Measurements from ENCODE around the gene EIF3D.

GRCh38 chr22:36464715-36465231, 64.2 kb downstream of the EIF3D start:
- TF ChIP-seq, protein P1, sequence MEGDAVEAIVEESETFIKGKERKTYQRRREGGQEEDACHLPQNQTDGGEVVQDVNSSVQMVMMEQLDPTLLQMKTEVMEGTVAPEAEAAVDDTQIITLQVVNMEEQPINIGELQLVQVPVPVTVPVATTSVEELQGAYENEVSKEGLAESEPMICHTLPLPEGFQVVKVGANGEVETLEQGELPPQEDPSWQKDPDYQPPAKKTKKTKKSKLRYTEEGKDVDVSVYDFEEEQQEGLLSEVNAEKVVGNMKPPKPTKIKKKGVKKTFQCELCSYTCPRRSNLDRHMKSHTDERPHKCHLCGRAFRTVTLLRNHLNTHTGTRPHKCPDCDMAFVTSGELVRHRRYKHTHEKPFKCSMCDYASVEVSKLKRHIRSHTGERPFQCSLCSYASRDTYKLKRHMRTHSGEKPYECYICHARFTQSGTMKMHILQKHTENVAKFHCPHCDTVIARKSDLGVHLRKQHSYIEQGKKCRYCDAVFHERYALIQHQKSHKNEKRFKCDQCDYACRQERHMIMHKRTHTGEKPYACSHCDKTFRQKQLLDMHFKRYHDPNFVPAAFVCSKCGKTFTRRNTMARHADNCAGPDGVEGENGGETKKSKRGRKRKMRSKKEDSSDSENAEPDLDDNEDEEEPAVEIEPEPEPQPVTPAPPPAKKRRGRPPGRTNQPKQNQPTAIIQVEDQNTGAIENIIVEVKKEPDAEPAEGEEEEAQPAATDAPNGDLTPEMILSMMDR (conservative IDR thresholded peaks at IDR 0.05 in 1 of 2, IDR thresholded peaks at IDR 0.05 in 1 of 2; ENCODE audit: extremely low read depth in 1 of 2, insufficient read depth in 1 of 2, low read depth in 1 of 2, low read length in 2 of 2), result no peak
- no peak for TF ChIP-seq EZH2 (IDR thresholded peaks at IDR 0.05; ENCODE audit: borderline replicate concordance, low read length)
